ENCODE measurements around the gene WDR20.

WDR20 gene

DNA sequence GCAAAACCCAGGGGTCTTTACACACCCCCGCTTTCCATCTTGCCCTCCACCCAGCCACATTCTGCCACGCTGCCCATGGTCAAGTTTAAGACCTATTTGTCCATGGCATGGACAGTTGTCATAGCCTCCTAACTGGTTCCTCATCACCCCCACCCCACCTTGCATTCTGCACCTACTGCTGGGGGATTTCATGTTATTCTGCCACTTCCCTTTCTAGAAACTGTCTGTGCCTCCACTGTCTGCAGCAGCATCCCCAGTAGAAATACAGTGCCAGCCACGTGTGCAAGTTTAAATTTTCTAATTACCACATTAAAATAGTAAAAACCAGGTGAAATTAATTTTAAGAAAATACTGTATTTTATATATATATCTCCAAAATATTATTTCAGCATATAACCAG lies 63.2 kb downstream of the WDR20 start:
- Histone ChIP-seq H3K9ac (ENCODE audit: low read length) (no peak overlapping the region), H3K27ac (ENCODE audit: low read depth, low read length) (no peak overlapping the region), H3K4me1 (ENCODE audit: insufficient read depth, low read length) (no peaks in the 10 kb centered on the region), H3K9me3 (ENCODE audit: low read length) (no peaks in the 10 kb centered on the region), H3K36me3 (ENCODE audit: insufficient read depth, low read length) (peaks cover 8% of the 10 kb centered on the region), H3K27me3 (ENCODE audit: control insufficient read depth in 1 of 2, insufficient read depth in 2 of 2, low read length in 2 of 2) (no peaks in the 10 kb centered on the region), H3K4me3 (ENCODE audit: low read depth in 1 of 2, low read length in 2 of 2) (no peak overlapping the region)

- Histone ChIP-seq H3K27me3 (ENCODE audit: control insufficient read depth in 1 of 2, insufficient read depth in 2 of 2, low read length in 2 of 2) (no peaks in the 10 kb centered on the region), H3K4me1 (ENCODE audit: insufficient read depth, low read length) (no peaks in the 10 kb centered on the region), H3K9me3 (ENCODE audit: low read length) (no peaks in the 10 kb centered on the region), H3K27ac (ENCODE audit: low read depth, low read length) (no peak overlapping the region), H3K9ac (ENCODE audit: low read length) (no peak overlapping the region), H3K36me3 (ENCODE audit: insufficient read depth, low read length) (peaks cover 8% of the 10 kb centered on the region), H3K4me3 (ENCODE audit: low read depth in 1 of 2, low read length in 2 of 2) (no peak overlapping the region)
These were observed 63.7 kb downstream of the WDR20 start for GRCh38 chr14:102203382-102203781.

DNA sequence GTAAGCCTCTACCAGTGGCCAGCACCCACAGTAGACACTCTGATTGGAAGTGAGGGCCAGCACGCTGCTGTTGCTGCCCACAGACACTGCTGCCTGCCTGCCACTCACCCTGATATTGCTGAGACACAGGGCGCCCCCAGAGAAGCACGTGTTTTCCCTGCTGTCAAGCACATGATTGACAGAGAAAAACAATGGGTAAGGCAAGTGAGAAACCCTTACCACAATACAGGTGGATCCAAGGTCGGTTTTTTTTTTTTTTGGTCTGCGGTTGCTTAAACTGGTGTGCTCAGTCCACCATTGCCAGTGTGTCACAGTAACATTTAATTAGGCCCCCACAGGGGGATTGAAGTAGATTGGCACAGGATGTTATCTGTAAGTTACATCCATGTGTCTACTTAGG lies 65.9 kb downstream of the WDR20 start:
- Histone ChIP-seq H3K36me3 (ENCODE audit: insufficient read depth, low read length) (peaks cover 16% of the 10 kb centered on the region), H3K27me3 (ENCODE audit: control insufficient read depth in 1 of 2, insufficient read depth in 2 of 2, low read length in 2 of 2) (no peaks in the 10 kb centered on the region), H3K9me3 (ENCODE audit: low read length) (no peaks in the 10 kb centered on the region), H3K27ac (ENCODE audit: low read depth, low read length) (no peak overlapping the region), H3K9ac (ENCODE audit: low read length) (no peak overlapping the region), H3K4me3 (ENCODE audit: low read depth in 1 of 2, low read length in 2 of 2) (no peak overlapping the region), H3K4me1 (ENCODE audit: insufficient read depth, low read length) (no peaks in the 10 kb centered on the region)

DNA sequence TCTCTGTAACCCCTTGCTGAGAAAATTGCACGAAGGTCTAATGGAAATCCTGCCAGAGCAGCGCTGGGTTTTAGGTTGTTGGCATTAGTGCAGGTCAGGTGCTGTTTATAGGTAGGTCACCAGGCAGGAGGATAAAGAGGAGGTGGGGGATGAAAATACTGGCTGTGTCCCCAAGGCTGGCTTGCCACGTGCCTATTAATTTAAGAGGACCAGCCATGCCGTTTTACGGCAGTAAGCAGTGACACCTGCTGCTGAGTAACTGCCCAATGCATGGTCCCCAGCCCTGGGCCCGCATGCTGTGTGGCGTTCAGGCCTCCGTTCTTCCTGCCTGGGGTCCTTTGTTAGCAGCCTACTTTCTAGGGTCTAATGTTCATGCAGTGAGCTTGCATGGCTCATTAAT lies 67.2 kb downstream of the WDR20 start:
- Histone ChIP-seq H3K4me3 (ENCODE audit: low read depth in 1 of 2, low read length in 2 of 2) (no peak overlapping the region), H3K9me3 (ENCODE audit: low read length) (no peaks in the 10 kb centered on the region), H3K36me3 (ENCODE audit: insufficient read depth, low read length) (peaks cover 30% of the 10 kb centered on the region), H3K9ac (ENCODE audit: low read length) (no peak overlapping the region), H3K4me1 (ENCODE audit: insufficient read depth, low read length) (no peaks in the 10 kb centered on the region), H3K27ac (ENCODE audit: low read depth, low read length) (no peak overlapping the region), H3K27me3 (ENCODE audit: control insufficient read depth in 1 of 2, insufficient read depth in 2 of 2, low read length in 2 of 2) (no peaks in the 10 kb centered on the region)

- Histone ChIP-seq H3K4me1 (ENCODE audit: insufficient read depth, low read length) (no peaks in the 10 kb centered on the region), H3K4me3 (ENCODE audit: low read depth in 1 of 2, low read length in 2 of 2) (no peak overlapping the region), H3K9me3 (ENCODE audit: low read length) (no peaks in the 10 kb centered on the region), H3K27me3 (ENCODE audit: control insufficient read depth in 1 of 2, insufficient read depth in 2 of 2, low read length in 2 of 2) (no peaks in the 10 kb centered on the region), H3K36me3 (ENCODE audit: insufficient read depth, low read length) (peaks cover 30% of the 10 kb centered on the region), H3K27ac (ENCODE audit: low read depth, low read length) (no peak overlapping the region), H3K9ac (ENCODE audit: low read length) (no peak overlapping the region)
These were observed 68.2 kb downstream of the WDR20 start for GRCh38 chr14:102207831-102208365.

DNA sequence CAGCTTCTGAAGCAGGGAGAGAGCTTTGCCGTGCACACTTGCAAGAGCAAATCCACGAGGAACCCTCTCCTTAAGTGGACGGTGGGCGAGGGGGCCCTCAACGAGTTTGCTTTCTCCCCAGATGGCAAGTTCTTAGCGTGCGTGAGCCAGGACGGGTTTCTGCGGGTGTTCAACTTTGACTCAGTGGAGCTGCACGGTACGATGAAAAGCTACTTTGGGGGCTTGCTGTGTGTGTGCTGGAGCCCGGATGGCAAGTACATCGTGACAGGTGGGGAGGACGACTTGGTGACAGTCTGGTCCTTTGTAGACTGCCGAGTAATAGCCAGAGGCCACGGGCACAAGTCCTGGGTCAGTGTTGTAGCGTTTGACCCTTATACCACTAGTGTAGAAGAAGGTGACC lies 69.0 kb downstream of the WDR20 start:
- Histone ChIP-seq H3K27ac (ENCODE audit: low read depth, low read length) (no peak overlapping the region), H3K4me3 (ENCODE audit: low read depth in 1 of 2, low read length in 2 of 2) (no peak overlapping the region), H3K36me3 (ENCODE audit: insufficient read depth, low read length) (peaks cover 30% of the 10 kb centered on the region), H3K27me3 (ENCODE audit: control insufficient read depth in 1 of 2, insufficient read depth in 2 of 2, low read length in 2 of 2) (no peaks in the 10 kb centered on the region), H3K9ac (ENCODE audit: low read length) (no peak overlapping the region), H3K4me1 (ENCODE audit: insufficient read depth, low read length) (no peaks in the 10 kb centered on the region), H3K9me3 (ENCODE audit: low read length) (no peaks in the 10 kb centered on the region)

GRCh38 chr14:102209224-102209966 lies 69.7 kb downstream of the WDR20 start:
- no peak overlapping the region for H3K27ac ChIP-seq (ENCODE audit: low read depth, low read length)
- H3K4me1 ChIP-seq (ENCODE audit: insufficient read depth, low read length): peaks cover 4% of the 10 kb centered on the region
- H3K9ac ChIP-seq (ENCODE audit: low read length): no peak overlapping the region
- no peaks in the 10 kb centered on the region for H3K9me3 ChIP-seq (ENCODE audit: low read length)
- H3K27me3 ChIP-seq (ENCODE audit: control insufficient read depth in 1 of 2, insufficient read depth in 2 of 2, low read length in 2 of 2): no peaks in the 10 kb centered on the region
- peaks cover 27% of the 10 kb centered on the region for H3K36me3 ChIP-seq (ENCODE audit: insufficient read depth, low read length)
- no peak overlapping the region for H3K4me3 ChIP-seq (ENCODE audit: low read depth in 1 of 2, low read length in 2 of 2)

- no peak overlapping the region for H3K4me3 ChIP-seq (ENCODE audit: low read depth in 1 of 2, low read length in 2 of 2)
- no peaks in the 10 kb centered on the region for H3K9me3 ChIP-seq (ENCODE audit: low read length)
- no peaks in the 10 kb centered on the region for H3K27me3 ChIP-seq (ENCODE audit: control insufficient read depth in 1 of 2, insufficient read depth in 2 of 2, low read length in 2 of 2)
- no peak overlapping the region for H3K27ac ChIP-seq (ENCODE audit: low read depth, low read length)
- peaks cover 25% of the 10 kb centered on the region for H3K36me3 ChIP-seq (ENCODE audit: insufficient read depth, low read length)
- H3K4me1 ChIP-seq (ENCODE audit: insufficient read depth, low read length): peaks cover 15% of the 10 kb centered on the region
- no peak overlapping the region for H3K9ac ChIP-seq (ENCODE audit: low read length)
These were observed 70.8 kb downstream of the WDR20 start for GRCh38 chr14:102210421-102211042.

DNA sequence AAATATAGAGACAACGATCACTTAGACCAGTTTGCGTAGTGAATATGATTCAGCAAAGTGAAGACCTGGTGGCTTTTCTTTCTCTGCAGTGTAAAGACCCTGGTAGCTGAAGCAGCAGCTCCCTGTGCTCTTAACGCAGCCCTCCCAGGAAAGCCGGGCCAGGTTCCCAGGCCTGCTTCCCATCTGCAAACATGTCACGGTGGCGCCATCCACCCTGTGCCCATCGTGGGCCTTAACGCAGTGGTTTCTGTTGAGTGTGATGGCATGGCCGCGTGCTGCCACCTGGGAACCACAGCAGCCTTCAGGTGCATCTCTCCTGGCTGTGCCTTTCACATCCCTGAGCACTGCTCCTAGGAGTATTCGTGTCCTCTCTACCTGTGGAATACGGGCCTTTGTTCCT lies 71.5 kb downstream of the WDR20 start:
- no peaks in the 10 kb centered on the region for H3K27me3 ChIP-seq (ENCODE audit: control insufficient read depth in 1 of 2, insufficient read depth in 2 of 2, low read length in 2 of 2)
- H3K9me3 ChIP-seq (ENCODE audit: low read length): no peaks in the 10 kb centered on the region
- H3K27ac ChIP-seq (ENCODE audit: low read depth, low read length): no peak overlapping the region

GRCh38 chr14:102212356-102212755 lies 72.7 kb downstream of the WDR20 start:
- H3K4me3 ChIP-seq (ENCODE audit: low read depth in 1 of 2, low read length in 2 of 2): no peak overlapping the region
- H3K9me3 ChIP-seq (ENCODE audit: low read length): no peaks in the 10 kb centered on the region
- H3K9ac ChIP-seq (ENCODE audit: low read length): no peak overlapping the region
- no peaks in the 10 kb centered on the region for H3K27me3 ChIP-seq (ENCODE audit: control insufficient read depth in 1 of 2, insufficient read depth in 2 of 2, low read length in 2 of 2)
- H3K36me3 ChIP-seq (ENCODE audit: insufficient read depth, low read length): peaks cover 22% of the 10 kb centered on the region
- H3K4me1 ChIP-seq (ENCODE audit: insufficient read depth, low read length): peaks cover 22% of the 10 kb centered on the region
- H3K27ac ChIP-seq (ENCODE audit: low read depth, low read length): no peak overlapping the region

More for the DNA sequence above, 71.5 kb downstream of the WDR20 start:
- no peak overlapping the region for H3K4me3 ChIP-seq (ENCODE audit: low read depth in 1 of 2, low read length in 2 of 2)
- peaks cover 22% of the 10 kb centered on the region for H3K4me1 ChIP-seq (ENCODE audit: insufficient read depth, low read length)
- H3K9ac ChIP-seq (ENCODE audit: low read length): no peak overlapping the region
- peaks cover 25% of the 10 kb centered on the region for H3K36me3 ChIP-seq (ENCODE audit: insufficient read depth, low read length)

GRCh38 chr14:102212845-102213244 lies 73.1 kb downstream of the WDR20 start:
- no peaks in the 10 kb centered on the region for H3K9me3 ChIP-seq (ENCODE audit: low read length)
- peaks cover 22% of the 10 kb centered on the region for H3K36me3 ChIP-seq (ENCODE audit: insufficient read depth, low read length)
- H3K4me1 ChIP-seq (ENCODE audit: insufficient read depth, low read length): peaks cover 22% of the 10 kb centered on the region
- no peak overlapping the region for H3K4me3 ChIP-seq (ENCODE audit: low read depth in 1 of 2, low read length in 2 of 2)
- no peak overlapping the region for H3K27ac ChIP-seq (ENCODE audit: low read depth, low read length)
- H3K9ac ChIP-seq (ENCODE audit: low read length): no peak overlapping the region
- H3K27me3 ChIP-seq (ENCODE audit: control insufficient read depth in 1 of 2, insufficient read depth in 2 of 2, low read length in 2 of 2): no peaks in the 10 kb centered on the region

All from muscle layer of colon (tissue), 2 donors.